PC-3 (cell line): ENCODE data around the gene SMARCAL1. TPM values are rescaled to one million over a fixed set of nuclear protein-coding genes. Genes with fewer than 3 reads are reported as not detected.
"Not testable (repeated sequence)": the region's sequence is repeated elsewhere in the genome, so short reads cannot be mapped to it uniquely, and the experiment has no call there.

Experiments used
- ATAC-seq: fragments of 200-7000 bp; cut with Tn5 transposase; 2 replicates; pipeline ENCODE4 v1.9.1; 2020; ENCODE audit warnings: mild to moderate bottlenecking, moderate library complexity
- BruUV-seq: library from RNA; stranded (reverse); fragments of 400-500 nt; replicated peaks from 2 replicates; lab custom pipeline; 2021; lab: Mats Ljungman, UMichigan
- CTCF ChIA-PET: fragments of 300-600 bp; sonication (Branson Sonifier 250); formaldehyde crosslinking; loops from one replicate; lab custom pipeline; 2022; ENCODE audit warnings: antibody characterized with exemption; lab: Charles Lee
- POLR2A ChIA-PET: fragments of 300-600 bp; sonication (Branson Sonifier 250); formaldehyde crosslinking; loops from one replicate; lab custom pipeline; 2022; ENCODE audit warnings: antibody characterized with exemption; ENCODE audit not compliant: unreplicated experiment; lab: Charles Lee
- DNase-seq: peaks from one replicate; pipeline ENCODE4 v3.0.0-alpha.2; 2015
- H2AFZ ChIP-seq: fragments of 300-600 bp; sonication (generic); 2 replicates; pipeline ENCODE4 v1.6.0; 2016; ENCODE audit warnings: antibody characterized with exemption, low read length
- H3F3A ChIP-seq: fragments of 300-600 bp; sonication (generic); one replicate; pipeline ENCODE4 v1.6.0; 2017; ENCODE audit warnings: antibody characterized with exemption, low read length, control low read depth, mild to moderate bottlenecking; ENCODE audit not compliant: unreplicated experiment
- H3K27ac ChIP-seq: fragments of 300-600 bp; sonication (generic); 2 replicates; pipeline ENCODE4 v1.5.1; 2016; ENCODE audit warnings: mild to moderate bottlenecking, low read length
- H3K27me3 ChIP-seq: fragments of 300-600 bp; sonication (generic); 2 replicates; pipeline ENCODE4 v1.6.1; 2016; ENCODE audit warnings: low read length, mixed read lengths
- H3K36me3 ChIP-seq: fragments of 300-600 bp; sonication (generic); 2 replicates; pipeline ENCODE4 v1.6.1; 2016; ENCODE audit warnings: low read depth, mixed run types, low read length, mixed read lengths
- H3K4me1 ChIP-seq: fragments of 300-600 bp; sonication (generic); 2 replicates; pipeline ENCODE4 v1.5.1; 2016; ENCODE audit warnings: low read length; ENCODE audit not compliant: insufficient read depth
- H3K4me2 ChIP-seq: fragments of 300-600 bp; sonication (generic); 2 replicates; pipeline ENCODE4 v1.6.0; 2016; ENCODE audit warnings: low read length
- H3K4me3 ChIP-seq: fragments of 300-600 bp; sonication (generic); 2 replicates; pipeline ENCODE4 v1.5.1; 2016; ENCODE audit warnings: mild to moderate bottlenecking, low read length, mixed read lengths
- H3K79me2 ChIP-seq: fragments of 300-600 bp; sonication (generic); 2 replicates; pipeline ENCODE4 v1.6.1; 2017; ENCODE audit warnings: low read length, mixed read lengths
- H3K9ac ChIP-seq: fragments of 300-600 bp; sonication (generic); 2 replicates; pipeline ENCODE4 v1.6.0; 2016; ENCODE audit warnings: mild to moderate bottlenecking, low read length
- H3K9me2 ChIP-seq: fragments of 300-600 bp; sonication (generic); replicated peaks from 2 replicates; pipeline ENCODE4 v1.6.1; 2016; ENCODE audit warnings: mixed run types, low read length, mixed read lengths
- H3K9me3 ChIP-seq: fragments of 300-600 bp; sonication (generic); 2 replicates; pipeline ENCODE4 v1.6.1; 2016; ENCODE audit warnings: low read length, mixed read lengths
- H4K20me1 ChIP-seq: fragments of 300-600 bp; sonication (generic); 2 replicates; pipeline ENCODE4 v1.6.1; 2016; ENCODE audit warnings: low read length, mixed read lengths
- EZH2 ChIP-seq: fragments of 300-600 bp; sonication (generic); IDR thresholded peaks from one replicate; pipeline ENCODE4 v1.6.1; 2017; ENCODE audit warnings: antibody characterized with exemption, mild to moderate bottlenecking, low read length; ENCODE audit not compliant: unreplicated experiment
- EZH2phosphoT487 ChIP-seq: fragments of 300-600 bp; sonication (generic); IDR thresholded peaks from 2 replicates; pipeline ENCODE4 v1.6.1; 2018; ENCODE audit warnings: mild to moderate bottlenecking, antibody characterized with exemption, low read length, borderline replicate concordance
- intact Hi-C: fragments of 100-400 bp; cut with micrococcal nuclease; formaldehyde crosslinking; loops from 2 replicates; pipeline ENCODE4 v1.9.0; 2023
- total RNA-seq: library from RNA; depleted of rRNA; stranded (reverse); fragments of >200 nt; gene quantifications from 2 replicates; pipeline ENCODE4 v1.2.3, GENCODE V29; 2014
- TF ChIP-seq, protein P1 (sequence below): fragments of 300-600 bp; sonication (generic); conservative IDR thresholded peaks from 2 replicates; pipeline ENCODE4 v1.5.1; 2017; ENCODE audit warnings: antibody characterized with exemption, low read depth, mild to moderate bottlenecking, low read length

Gene SMARCAL1
- total RNA-seq, 1 experiment from 2014 or later = 8.3 TPM

DNA sequence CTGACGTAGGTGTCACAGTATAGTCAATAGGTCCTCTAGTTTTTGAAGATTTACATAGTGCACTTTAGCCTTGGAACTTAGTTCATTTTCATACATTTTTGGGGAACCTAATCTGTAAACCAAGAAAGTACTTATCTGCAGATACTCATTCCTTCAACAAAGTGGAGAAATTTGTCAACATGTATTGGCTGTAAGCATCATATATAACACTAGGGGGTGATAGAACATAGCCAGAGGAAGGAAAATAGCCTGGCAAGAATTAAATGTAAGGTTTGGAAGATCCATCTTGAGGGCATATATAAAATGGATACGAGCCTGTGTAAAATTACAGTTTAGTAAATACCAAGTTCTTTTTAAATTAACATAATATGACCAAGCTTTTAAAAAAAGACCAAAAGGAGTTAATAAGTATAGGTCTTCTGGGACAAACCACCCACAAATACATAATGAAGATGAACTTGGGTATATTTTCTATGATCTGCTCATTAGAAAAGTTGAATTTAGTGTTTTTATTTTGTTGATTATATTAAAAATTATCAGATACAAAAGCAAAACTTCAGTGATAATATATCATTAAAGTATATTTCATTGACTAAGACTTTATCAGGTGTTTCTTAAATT is 104.6 kb downstream of the SMARCAL1 start:
- H3K9ac ChIP-seq = no peak overlapping the region
- no peak for TF ChIP-seq EZH2phosphoT487
- TF ChIP-seq, protein P1, sequence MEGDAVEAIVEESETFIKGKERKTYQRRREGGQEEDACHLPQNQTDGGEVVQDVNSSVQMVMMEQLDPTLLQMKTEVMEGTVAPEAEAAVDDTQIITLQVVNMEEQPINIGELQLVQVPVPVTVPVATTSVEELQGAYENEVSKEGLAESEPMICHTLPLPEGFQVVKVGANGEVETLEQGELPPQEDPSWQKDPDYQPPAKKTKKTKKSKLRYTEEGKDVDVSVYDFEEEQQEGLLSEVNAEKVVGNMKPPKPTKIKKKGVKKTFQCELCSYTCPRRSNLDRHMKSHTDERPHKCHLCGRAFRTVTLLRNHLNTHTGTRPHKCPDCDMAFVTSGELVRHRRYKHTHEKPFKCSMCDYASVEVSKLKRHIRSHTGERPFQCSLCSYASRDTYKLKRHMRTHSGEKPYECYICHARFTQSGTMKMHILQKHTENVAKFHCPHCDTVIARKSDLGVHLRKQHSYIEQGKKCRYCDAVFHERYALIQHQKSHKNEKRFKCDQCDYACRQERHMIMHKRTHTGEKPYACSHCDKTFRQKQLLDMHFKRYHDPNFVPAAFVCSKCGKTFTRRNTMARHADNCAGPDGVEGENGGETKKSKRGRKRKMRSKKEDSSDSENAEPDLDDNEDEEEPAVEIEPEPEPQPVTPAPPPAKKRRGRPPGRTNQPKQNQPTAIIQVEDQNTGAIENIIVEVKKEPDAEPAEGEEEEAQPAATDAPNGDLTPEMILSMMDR = peak; percentile 94
- no peak for TF ChIP-seq EZH2
- H3K27me3 ChIP-seq = no peaks in the 10 kb centered on the region
- H4K20me1 ChIP-seq = no peaks in the 10 kb centered on the region
- ChIA-PET CTCF (interaction anchor here (0.7 kb wide), 1 partner anchor 350 kb away, joined by 5 read pairs; no protein-coding TSS in a partner anchor), POLR2A (no interaction called here)
- H2AFZ ChIP-seq = no peak overlapping the region
- no peak overlapping the region for H3K4me3 ChIP-seq
- H3K4me1 ChIP-seq = no peaks in the 10 kb centered on the region
- no peaks in the 10 kb centered on the region for H3K36me3 ChIP-seq
- no peak overlapping the region for H3K27ac ChIP-seq
- no peaks in the 10 kb centered on the region for H3F3A ChIP-seq
- no peak overlapping the region for H3K4me2 ChIP-seq
- BruUV-seq = no TSS peak
- peak; percentile 77 for DNase-seq
- no peaks in the 10 kb centered on the region for H3K9me2 ChIP-seq
- no peaks in the 10 kb centered on the region for H3K9me3 ChIP-seq
- ATAC-seq = peak; percentile 68
- H3K79me2 ChIP-seq = no peaks in the 10 kb centered on the region
- intact Hi-C loops = loop anchor here (5.0 kb wide), 2 partner anchors 60 to 1195 kb away; no protein-coding TSS in a partner anchor

DNA sequence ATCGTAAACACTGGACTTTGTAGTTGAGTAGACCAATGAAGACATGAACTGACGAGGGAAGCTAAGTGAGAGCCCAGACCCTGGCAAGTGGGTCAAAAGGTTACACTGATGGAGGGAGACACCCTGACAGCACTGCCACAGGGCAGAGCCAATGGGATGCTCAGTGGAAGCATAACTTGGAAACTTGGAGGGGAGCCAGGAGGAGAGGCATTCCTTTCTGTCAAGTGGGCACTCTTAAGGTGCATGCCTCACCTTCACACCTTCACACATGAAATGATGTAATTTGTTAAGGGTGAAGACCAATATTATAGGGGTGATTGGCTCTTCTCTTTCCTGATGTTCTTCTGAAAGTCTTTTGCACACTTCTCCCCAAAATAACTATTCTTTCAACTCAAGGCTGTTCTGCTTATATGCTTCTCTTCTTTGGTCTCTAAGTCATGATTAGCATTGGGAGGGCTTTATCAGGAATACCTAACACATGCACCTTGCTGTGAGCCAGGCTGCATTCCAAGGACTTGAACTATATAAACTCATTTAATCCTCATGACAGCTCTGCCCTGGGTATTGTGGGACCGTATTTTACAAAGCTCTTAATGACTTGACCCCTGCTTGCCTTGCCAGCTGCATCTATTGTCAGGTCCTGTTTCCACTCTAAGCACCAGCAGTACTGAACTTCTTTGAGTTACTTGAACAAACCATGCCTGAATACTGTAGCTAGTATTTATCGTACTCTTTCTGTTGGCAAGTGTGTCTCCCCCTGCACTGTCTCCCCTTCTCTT is 105.4 kb downstream of the SMARCAL1 start:
- H4K20me1 ChIP-seq = no peaks in the 10 kb centered on the region
- no peaks in the 10 kb centered on the region for H3K9me3 ChIP-seq
- intact Hi-C loops = loop anchor here (5.0 kb wide), 2 partner anchors 60 to 1195 kb away; no protein-coding TSS in a partner anchor
- H3F3A ChIP-seq = no peaks in the 10 kb centered on the region
- TF ChIP-seq, protein P1 = no peak
- TF ChIP-seq EZH2phosphoT487 (no peak), EZH2 (no peak)
- BruUV-seq = no TSS peak
- H3K9me2 ChIP-seq = no peaks in the 10 kb centered on the region
- no peaks in the 10 kb centered on the region for H3K79me2 ChIP-seq
- CTCF ChIA-PET = interaction anchor here (1.1 kb wide), 1 partner anchor 149 kb away, joined by 3 read pairs; no protein-coding TSS in a partner anchor
- no peak overlapping the region for H2AFZ ChIP-seq
- H3K4me1 ChIP-seq = no peaks in the 10 kb centered on the region
- no peak overlapping the region for H3K4me3 ChIP-seq
- H3K36me3 ChIP-seq = no peaks in the 10 kb centered on the region
- H3K9ac ChIP-seq = no peak overlapping the region
- DNase-seq (no peak), ATAC-seq (no peak)
- H3K27ac ChIP-seq = no peak overlapping the region
- no peak overlapping the region for H3K4me2 ChIP-seq
- POLR2A ChIA-PET = no interaction called here
- no peaks in the 10 kb centered on the region for H3K27me3 ChIP-seq

DNA sequence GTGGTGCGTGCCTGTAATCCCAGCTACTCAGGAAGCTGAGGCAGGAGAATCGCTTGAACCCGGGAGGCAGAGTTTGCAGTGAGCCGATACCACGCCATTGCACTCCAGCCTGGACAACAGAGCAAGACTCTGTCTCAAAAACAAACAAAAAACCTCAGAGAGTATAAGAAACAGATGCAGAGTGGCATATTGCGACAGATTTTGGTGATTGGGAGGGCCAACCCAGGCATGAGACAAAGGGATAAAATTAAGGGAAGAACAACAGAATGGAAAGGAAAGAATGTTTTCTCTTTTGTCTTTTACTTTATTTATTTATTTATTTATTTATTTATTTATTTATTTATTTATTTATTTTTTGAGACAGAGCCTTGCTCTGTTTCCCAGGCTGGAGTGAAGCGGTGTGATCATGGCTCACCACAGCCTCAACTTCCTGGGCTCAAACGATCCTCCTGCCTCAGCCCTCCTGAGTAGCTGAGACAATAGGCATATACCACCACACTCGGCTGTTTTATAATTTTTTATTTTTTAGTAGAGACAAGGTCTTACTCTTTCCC is 106.4 kb downstream of the SMARCAL1 start:
- H3K9ac ChIP-seq, H3K36me3 ChIP-seq, DNase-seq, BruUV-seq, H3K9me2 ChIP-seq, H3K27ac ChIP-seq, H3K79me2 ChIP-seq, H3F3A ChIP-seq, H3K9me3 ChIP-seq, H3K4me1 ChIP-seq, ATAC-seq, H2AFZ ChIP-seq, H3K4me3 ChIP-seq, POLR2A ChIA-PET, H3K4me2 ChIP-seq, H4K20me1 ChIP-seq, H3K27me3 ChIP-seq: not testable (repeated sequence)
- intact Hi-C loops = loop anchor here (1.0 to 5.0 kb wide), 3 partner anchors 59 to 1194 kb away; no protein-coding TSS in a partner anchor
- CTCF ChIA-PET = interaction anchor here (1.0 to 1.1 kb wide), 2 partner anchors 148 kb away, joined by 3 to 17 read pairs; no protein-coding TSS in a partner anchor
